Vagina (tissue), 2 donors: Measurements from ENCODE around the gene PARD3. TPM values are rescaled to one million over a fixed set of nuclear protein-coding genes. Genes with fewer than 3 reads are reported as not detected.

Experiments used
- DNase-seq, 2 donors: peaks; one replicate each; pipeline ENCODE4 v3.0.0-alpha.2; 2017; ENCODE audit errors: extremely low spot score in 2 of 2
- H3K27ac ChIP-seq: fragments of 200-600 bp; sonication (generic); one replicate; pipeline ENCODE4 v1.5.1; 2019
- H3K27me3 ChIP-seq: fragments of 200-600 bp; sonication (generic); one replicate; pipeline ENCODE4 v1.5.1; 2019
- H3K36me3 ChIP-seq, 2 donors: fragments of 200-600 bp; sonication (generic); one replicate each; pipeline ENCODE4 v1.5.1; 2017 to 2019
- H3K4me1 ChIP-seq: fragments of 200-600 bp; sonication (generic); one replicate; pipeline ENCODE4 v1.5.1; 2019
- H3K4me3 ChIP-seq, 2 donors: fragments of 200-600 bp; sonication (generic); 1 replicate in 1 of 2; 2 replicates in 1 of 2; pipeline ENCODE4 v1.5.1; 2016 to 2019
- H3K9me3 ChIP-seq: fragments of 200-600 bp; sonication (generic); one replicate; pipeline ENCODE4 v1.5.1; 2019
- POLR2A ChIP-seq, 2 donors: fragments of 450-650 bp; IDR thresholded peaks; one replicate each; pipeline ENCODE4 v1.6.1; 2017; ENCODE audit warnings: antibody characterized with exemption in 2 of 2, mild to moderate bottlenecking in 2 of 2, moderate library complexity in 2 of 2
- POLR2AphosphoS5 ChIP-seq, 2 donors: sonication (generic); formaldehyde crosslinking; IDR thresholded peaks; one replicate each; pipeline ENCODE4 v1.9.0; 2017; ENCODE audit warnings: antibody characterized with exemption in 2 of 2, mild to moderate bottlenecking in 2 of 2, low read depth in 1 of 2; ENCODE audit not compliant: insufficient read depth in 1 of 2
- intact Hi-C: fragments of 100-400 bp; cut with DNase I; formaldehyde crosslinking; loops from one replicate; pipeline ENCODE4 v1.15.1; 2023
- total RNA-seq: library from RNA; depleted of rRNA; stranded (reverse); fragments of >200 nt; gene quantifications from one replicate; pipeline ENCODE4 v1.2.3, GENCODE V29; 2016
- TF ChIP-seq, protein P1 (sequence below), 3 experiments: fragments of 450-650 bp in 2 of 3; fragments of 200-600 bp in 1 of 3; sonication (generic) in 1 of 3; IDR thresholded peaks; one replicate each; pipeline ENCODE4 v1.5.1; 2017 to 2019; ENCODE audit warnings: antibody characterized with exemption in 3 of 3, mild to moderate bottlenecking in 2 of 3, moderate library complexity in 2 of 3

PARD3 gene
- total RNA-seq, 1 donor from 2014 or later: 95.5 TPM

GRCh38 chr10:34811968-34812514 is 3.1 kb downstream of the PARD3 start:
- no peaks in the 10 kb centered on the region for H3K9me3 ChIP-seq
- TF ChIP-seq POLR2AphosphoS5 (IDR thresholded peaks at IDR 0.05; ENCODE audit: insufficient read depth in 1 of 2, low read depth in 1 of 2): no peak
- TF ChIP-seq, protein P1, sequence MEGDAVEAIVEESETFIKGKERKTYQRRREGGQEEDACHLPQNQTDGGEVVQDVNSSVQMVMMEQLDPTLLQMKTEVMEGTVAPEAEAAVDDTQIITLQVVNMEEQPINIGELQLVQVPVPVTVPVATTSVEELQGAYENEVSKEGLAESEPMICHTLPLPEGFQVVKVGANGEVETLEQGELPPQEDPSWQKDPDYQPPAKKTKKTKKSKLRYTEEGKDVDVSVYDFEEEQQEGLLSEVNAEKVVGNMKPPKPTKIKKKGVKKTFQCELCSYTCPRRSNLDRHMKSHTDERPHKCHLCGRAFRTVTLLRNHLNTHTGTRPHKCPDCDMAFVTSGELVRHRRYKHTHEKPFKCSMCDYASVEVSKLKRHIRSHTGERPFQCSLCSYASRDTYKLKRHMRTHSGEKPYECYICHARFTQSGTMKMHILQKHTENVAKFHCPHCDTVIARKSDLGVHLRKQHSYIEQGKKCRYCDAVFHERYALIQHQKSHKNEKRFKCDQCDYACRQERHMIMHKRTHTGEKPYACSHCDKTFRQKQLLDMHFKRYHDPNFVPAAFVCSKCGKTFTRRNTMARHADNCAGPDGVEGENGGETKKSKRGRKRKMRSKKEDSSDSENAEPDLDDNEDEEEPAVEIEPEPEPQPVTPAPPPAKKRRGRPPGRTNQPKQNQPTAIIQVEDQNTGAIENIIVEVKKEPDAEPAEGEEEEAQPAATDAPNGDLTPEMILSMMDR (IDR thresholded peaks at IDR 0.05): no peak
- no peak for TF ChIP-seq POLR2A (IDR thresholded peaks at IDR 0.05)
- no peak for DNase-seq
- no peaks in the 10 kb centered on the region for H3K27me3 ChIP-seq
- H3K36me3 ChIP-seq: no peaks in the 10 kb centered on the region
- H3K4me1 ChIP-seq: peaks cover 75% of the 10 kb centered on the region
- H3K27ac ChIP-seq: no peak overlapping the region
- intact Hi-C loops: loop anchor here (10.0 kb wide), 1 partner anchor 147 kb away; no protein-coding TSS in a partner anchor
- H3K4me3 ChIP-seq: no peak overlapping the region

DNA sequence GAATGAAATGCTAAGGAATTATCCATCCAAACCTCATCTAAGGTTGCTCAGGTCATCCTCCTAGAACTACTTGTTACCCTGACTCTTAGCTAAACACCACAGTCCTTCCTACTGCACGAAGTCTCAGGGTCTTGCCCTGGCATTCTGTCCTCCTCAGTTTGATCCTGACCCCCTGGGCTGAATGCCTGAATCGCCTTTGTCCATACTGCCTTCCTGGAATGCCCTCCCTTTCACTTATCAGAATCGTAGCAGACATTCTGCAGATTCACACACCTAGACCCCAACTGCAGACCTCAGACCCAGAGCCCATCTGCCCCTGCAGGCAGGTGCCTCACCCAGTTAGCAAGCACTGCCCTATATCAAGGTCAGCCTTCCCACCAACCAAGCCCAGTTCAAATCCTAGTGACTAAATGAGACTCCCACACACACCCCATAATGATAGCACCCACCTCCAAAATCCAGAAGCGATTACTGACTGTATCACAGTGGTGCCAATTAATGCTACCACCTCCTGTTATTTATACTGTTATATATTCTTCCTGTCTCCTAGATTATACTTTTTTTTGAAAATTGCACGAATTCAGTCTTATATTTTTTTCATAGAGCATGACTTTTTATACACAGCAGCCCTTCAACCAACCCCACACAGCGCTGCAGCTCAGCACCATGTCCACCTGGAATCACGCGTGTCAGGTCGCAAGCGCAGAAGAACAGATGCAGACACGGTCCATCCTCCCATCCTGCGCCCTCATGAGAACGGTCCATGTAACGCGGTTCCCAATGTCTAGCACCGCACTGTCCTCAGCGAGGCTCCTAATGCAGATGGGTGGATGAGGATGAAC is 3.7 kb downstream of the PARD3 start:
- H3K27ac ChIP-seq: no peak overlapping the region
- H3K27me3 ChIP-seq: no peaks in the 10 kb centered on the region
- H3K36me3 ChIP-seq: no peaks in the 10 kb centered on the region
- intact Hi-C loops: loop anchor here (10.0 kb wide), 1 partner anchor 147 kb away; no protein-coding TSS in a partner anchor
- H3K4me3 ChIP-seq: no peak overlapping the region
- peaks cover 69% of the 10 kb centered on the region for H3K4me1 ChIP-seq
- no peaks in the 10 kb centered on the region for H3K9me3 ChIP-seq
- TF ChIP-seq, protein P1 (IDR thresholded peaks at IDR 0.05): no peak
- no peak for TF ChIP-seq POLR2A (IDR thresholded peaks at IDR 0.05)
- no peak for TF ChIP-seq POLR2AphosphoS5 (IDR thresholded peaks at IDR 0.05; ENCODE audit: insufficient read depth in 1 of 2, low read depth in 1 of 2)
- no peak for DNase-seq

DNA sequence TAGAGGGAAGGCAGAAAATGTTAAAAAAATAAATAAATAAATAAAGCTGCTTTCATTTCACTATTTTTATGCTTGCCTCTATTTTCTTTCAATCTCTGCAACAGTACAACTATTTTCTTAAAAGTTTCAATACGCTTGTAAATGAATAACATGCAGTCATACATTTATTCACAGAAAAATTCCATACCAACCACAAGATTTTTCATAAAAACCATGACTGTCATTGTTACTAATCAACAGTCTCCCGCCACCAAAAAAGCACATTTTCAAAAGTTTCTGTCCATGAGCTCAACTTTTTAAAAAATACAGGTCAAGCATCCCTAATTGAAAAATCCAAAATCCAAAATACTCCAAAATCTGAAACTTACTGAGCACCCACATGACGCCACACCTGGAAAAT is 5.3 kb downstream of the PARD3 start:
- Histone ChIP-seq H3K4me1 (peaks cover 62% of the 10 kb centered on the region), H3K4me3 (no peak overlapping the region), H3K36me3 (no peaks in the 10 kb centered on the region), H3K27ac (peak overlapping the region; percentile 64), H3K27me3 (no peaks in the 10 kb centered on the region), H3K9me3 (no peaks in the 10 kb centered on the region)
- TF ChIP-seq POLR2AphosphoS5 (IDR thresholded peaks at IDR 0.05; ENCODE audit: insufficient read depth in 1 of 2, low read depth in 1 of 2) (no peak), POLR2A (IDR thresholded peaks at IDR 0.05) (no peak)
- TF ChIP-seq, protein P1 (IDR thresholded peaks at IDR 0.05): no peak
- intact Hi-C loops: loop anchor here (10.0 kb wide), 1 partner anchor 145 kb away; no protein-coding TSS in a partner anchor
- no peak for DNase-seq

DNA sequence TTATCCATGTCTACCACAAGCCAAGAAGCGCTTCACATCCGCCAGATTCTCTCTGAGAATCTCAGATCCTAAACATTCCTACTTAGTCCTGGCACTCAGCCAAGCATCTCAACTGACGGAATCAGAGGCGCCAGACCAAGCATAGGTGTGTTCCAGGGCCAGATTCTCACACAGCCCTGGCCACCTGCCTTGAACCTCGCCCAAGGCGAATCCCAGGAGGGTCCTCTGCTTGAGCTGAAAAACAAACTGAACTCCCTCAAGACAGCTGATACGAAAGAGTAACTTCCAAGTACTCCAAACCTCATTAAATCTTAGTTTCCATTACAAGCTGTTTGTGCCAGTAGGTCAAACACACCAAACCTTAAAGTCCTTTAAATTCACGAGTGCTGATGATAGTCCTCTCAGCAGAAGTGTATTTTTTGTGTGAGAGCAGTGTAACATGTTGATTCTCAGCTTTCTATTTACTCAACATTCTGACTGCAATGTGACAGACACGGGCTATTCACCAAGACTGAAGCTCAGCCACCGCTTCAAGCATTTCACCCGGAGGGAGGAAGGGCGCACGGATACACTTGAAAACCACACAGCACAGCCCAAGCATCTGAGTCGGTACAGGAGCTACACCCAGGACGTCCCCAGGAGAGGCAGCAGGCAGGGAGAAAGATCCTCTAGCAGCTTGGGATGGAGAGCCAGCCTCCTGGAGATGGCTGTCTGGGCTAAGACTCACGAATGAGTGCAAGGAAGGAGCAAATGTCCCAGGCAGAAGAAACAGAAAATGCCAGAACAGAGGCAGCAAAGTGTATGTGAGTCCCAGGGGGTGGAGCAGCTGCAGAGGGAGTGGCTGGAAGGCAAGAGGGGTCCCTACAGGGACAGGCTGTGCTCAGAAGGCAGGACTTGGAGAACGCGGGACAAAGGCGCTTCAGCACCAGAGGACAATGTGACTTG is 6.0 kb downstream of the PARD3 start:
- Histone ChIP-seq H3K9me3 (no peaks in the 10 kb centered on the region), H3K4me1 (peaks cover 62% of the 10 kb centered on the region), H3K36me3 (no peaks in the 10 kb centered on the region), H3K4me3 (peak overlapping the region; percentile 23 to 37), H3K27me3 (no peaks in the 10 kb centered on the region), H3K27ac (peak overlapping the region; percentile 64)
- TF ChIP-seq POLR2A (IDR thresholded peaks at IDR 0.05) (no peak), POLR2AphosphoS5 (IDR thresholded peaks at IDR 0.05; ENCODE audit: insufficient read depth in 1 of 2, low read depth in 1 of 2) (peak in 1 of 2 donors; percentile 43)
- TF ChIP-seq, protein P1 (IDR thresholded peaks at IDR 0.05): no peak
- no peak for DNase-seq
- intact Hi-C loops: no loop called here
